NT2/D1 (cell line): Measurements from ENCODE around the gene PSG3.
"Not testable (repeated sequence)": the region's sequence is repeated elsewhere in the genome, so short reads cannot be mapped to it uniquely, and the experiment has no call there.

Experiments
- YY1 ChIP-seq: IDR thresholded peaks from 2 replicates; pipeline ENCODE4 v1.6.1; 2011; ENCODE audit not compliant: insufficient read length, insufficient read depth
- ZNF274 ChIP-seq: IDR thresholded peaks from 2 replicates; pipeline ENCODE4 v1.6.1; 2011; ENCODE audit warnings: mild to moderate bottlenecking, low read depth, low read length

- TF ChIP-seq YY1, ZNF274: not testable (repeated sequence)
Measured at GRCh38 chr19:42740381-42740780, at the start of gene PSG3.
